ENCODE results near the gene NEMP2.

NEMP2 gene

GRCh38 chr2:190578158-190579057, 43.9 kb upstream of the NEMP2 start:
- no peak overlapping the region for H3K27ac ChIP-seq
- TF ChIP-seq, protein P1, sequence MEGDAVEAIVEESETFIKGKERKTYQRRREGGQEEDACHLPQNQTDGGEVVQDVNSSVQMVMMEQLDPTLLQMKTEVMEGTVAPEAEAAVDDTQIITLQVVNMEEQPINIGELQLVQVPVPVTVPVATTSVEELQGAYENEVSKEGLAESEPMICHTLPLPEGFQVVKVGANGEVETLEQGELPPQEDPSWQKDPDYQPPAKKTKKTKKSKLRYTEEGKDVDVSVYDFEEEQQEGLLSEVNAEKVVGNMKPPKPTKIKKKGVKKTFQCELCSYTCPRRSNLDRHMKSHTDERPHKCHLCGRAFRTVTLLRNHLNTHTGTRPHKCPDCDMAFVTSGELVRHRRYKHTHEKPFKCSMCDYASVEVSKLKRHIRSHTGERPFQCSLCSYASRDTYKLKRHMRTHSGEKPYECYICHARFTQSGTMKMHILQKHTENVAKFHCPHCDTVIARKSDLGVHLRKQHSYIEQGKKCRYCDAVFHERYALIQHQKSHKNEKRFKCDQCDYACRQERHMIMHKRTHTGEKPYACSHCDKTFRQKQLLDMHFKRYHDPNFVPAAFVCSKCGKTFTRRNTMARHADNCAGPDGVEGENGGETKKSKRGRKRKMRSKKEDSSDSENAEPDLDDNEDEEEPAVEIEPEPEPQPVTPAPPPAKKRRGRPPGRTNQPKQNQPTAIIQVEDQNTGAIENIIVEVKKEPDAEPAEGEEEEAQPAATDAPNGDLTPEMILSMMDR (IDR thresholded peaks at IDR 0.05), result no peak
- no peak for TF ChIP-seq ZFX (IDR thresholded peaks at IDR 0.05; ENCODE audit: borderline replicate concordance)

DNA sequence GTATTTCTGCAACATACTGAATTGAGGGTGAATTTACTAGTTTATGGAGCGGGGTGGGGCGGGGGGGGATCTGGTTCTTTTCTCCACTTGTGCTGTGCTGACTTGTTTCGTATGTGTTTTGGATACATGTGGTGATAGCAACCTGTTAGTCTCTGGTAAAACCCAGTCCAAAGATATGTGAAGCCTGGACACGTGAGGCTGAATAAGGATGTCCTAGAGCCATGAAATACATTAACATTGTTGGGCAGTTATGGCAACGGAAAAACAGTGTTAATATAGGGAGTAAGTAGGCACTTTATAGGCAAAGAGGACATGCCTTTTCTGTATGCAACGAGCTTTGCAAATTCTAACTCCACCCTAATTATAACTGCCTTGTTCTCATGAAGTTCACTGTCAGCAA, 42.1 kb upstream of the NEMP2 start:
- no peak for TF ChIP-seq ZFX (IDR thresholded peaks at IDR 0.05; ENCODE audit: borderline replicate concordance)
- TF ChIP-seq, protein P1 (IDR thresholded peaks at IDR 0.05), result no peak
- H3K27ac ChIP-seq, result no peak overlapping the region

DNA sequence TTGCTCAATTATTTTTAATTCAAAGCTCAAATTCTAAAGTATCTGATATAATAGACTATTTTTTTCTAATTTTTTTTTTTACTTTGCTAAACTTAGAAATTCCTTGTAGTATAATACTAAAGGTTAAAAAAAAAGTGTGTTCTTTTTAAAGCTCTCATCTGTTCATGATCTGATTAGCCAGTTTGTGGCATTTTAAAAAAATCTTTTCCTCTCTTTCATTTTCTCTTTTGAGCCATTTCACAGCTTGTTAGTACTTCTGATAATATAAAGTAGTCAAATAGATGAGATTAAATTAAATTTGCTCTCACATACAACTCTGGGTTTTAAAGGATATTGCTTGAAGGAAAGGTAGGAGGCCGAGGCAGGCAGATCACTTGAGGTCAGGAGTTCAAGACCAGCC, 40.7 kb upstream of the NEMP2 start:
- no peak for TF ChIP-seq ZFX (IDR thresholded peaks at IDR 0.05; ENCODE audit: borderline replicate concordance)
- TF ChIP-seq, protein P1 (IDR thresholded peaks at IDR 0.05), result no peak

GRCh38 chr2:190574169-190574568, 39.6 kb upstream of the NEMP2 start:
- TF ChIP-seq ZFX (IDR thresholded peaks at IDR 0.05; ENCODE audit: borderline replicate concordance), result no peak
- TF ChIP-seq, protein P1 (IDR thresholded peaks at IDR 0.05), result no peak
- no peak overlapping the region for H3K27ac ChIP-seq

More for the DNA sequence above, 40.7 kb upstream of the NEMP2 start:
- H3K27ac ChIP-seq, result no peak overlapping the region

- no peak for TF ChIP-seq ZFX (IDR thresholded peaks at IDR 0.05; ENCODE audit: borderline replicate concordance)
- TF ChIP-seq, protein P1 (IDR thresholded peaks at IDR 0.05), result no peak
- H3K27ac ChIP-seq, result no peak overlapping the region
These were observed 37.7 kb upstream of the NEMP2 start for GRCh38 chr2:190572246-190572645.

GRCh38 chr2:190571686-190572085, 37.2 kb upstream of the NEMP2 start:
- H3K27ac ChIP-seq, result no peak overlapping the region
- TF ChIP-seq, protein P1 (IDR thresholded peaks at IDR 0.05), result no peak
- no peak for TF ChIP-seq ZFX (IDR thresholded peaks at IDR 0.05; ENCODE audit: borderline replicate concordance)

GRCh38 chr2:190570871-190571270, 36.3 kb upstream of the NEMP2 start:
- H3K27ac ChIP-seq, result no peak overlapping the region

More at GRCh38 chr2:190570871-190571270, 36.3 kb upstream of the NEMP2 start:
- no peak for TF ChIP-seq ZFX (IDR thresholded peaks at IDR 0.05; ENCODE audit: borderline replicate concordance)
- TF ChIP-seq, protein P1 (IDR thresholded peaks at IDR 0.05), result no peak
